Gastroesophageal sphincter (tissue), 4 donors: ENCODE measurements around the gene SOX8. TPM values are rescaled to one million over a fixed set of nuclear protein-coding genes. Genes with fewer than 3 reads are reported as not detected.

Experiments used
- ATAC-seq: fragments of 150-250 bp; one replicate; pipeline ENCODE4 v1.9.1; 2016; ENCODE audit warnings: mild to moderate bottlenecking, moderate library complexity
- H3K27ac ChIP-seq, 4 donors: fragments of 200-600 bp; sonication (generic) in 3 of 4; 1 replicate in 3 of 4; 2 replicates in 1 of 4; pipeline ENCODE4 v1.5.1; 2016 to 2019
- H3K27me3 ChIP-seq: fragments of 200-600 bp; sonication (generic); one replicate; pipeline ENCODE4 v1.5.1; 2019
- H3K36me3 ChIP-seq, 2 donors: fragments of 200-600 bp; sonication (generic); one replicate each; pipeline ENCODE4 v1.5.1; 2019; ENCODE audit warnings: control low read depth in 1 of 2
- H3K4me1 ChIP-seq, 3 donors: fragments of 200-600 bp; sonication (generic); 1 replicate in 2 of 3; 2 replicates in 1 of 3; pipeline ENCODE4 v1.5.1; 2016 to 2019; ENCODE audit warnings: control low read depth in 2 of 3
- H3K4me3 ChIP-seq, 2 donors: fragments of 200-600 bp; sonication (generic); one replicate each; pipeline ENCODE4 v1.5.1; 2019; ENCODE audit warnings: mild to moderate bottlenecking in 1 of 2, moderate library complexity in 1 of 2
- H3K9me3 ChIP-seq, 3 donors: fragments of 200-600 bp; sonication (generic); one replicate each; pipeline ENCODE4 v1.5.1; 2017 to 2019; ENCODE audit warnings: control low read depth in 2 of 3
- CTCF ChIP-seq, 4 experiments: fragments of 200-600 bp in 2 of 4; fragments of 450-650 bp in 2 of 4; sonication (generic) in 1 of 4; IDR thresholded peaks; one replicate each; pipeline ENCODE4 v1.5.1; 2017 to 2019; ENCODE audit warnings: antibody characterized with exemption in 4 of 4, mild to moderate bottlenecking in 2 of 4, moderate library complexity in 2 of 4
- EP300 ChIP-seq: sonication (generic); formaldehyde crosslinking; IDR thresholded peaks from one replicate; pipeline ENCODE4 v1.6.1; 2017; ENCODE audit warnings: antibody characterized with exemption, mild to moderate bottlenecking
- POLR2A ChIP-seq, 2 donors: fragments of 450-650 bp; IDR thresholded peaks; one replicate each; pipeline ENCODE4 v1.6.1; 2017; ENCODE audit warnings: antibody characterized with exemption in 2 of 2, mild to moderate bottlenecking in 2 of 2, moderate library complexity in 1 of 2
- POLR2AphosphoS5 ChIP-seq: sonication (generic); formaldehyde crosslinking; IDR thresholded peaks from one replicate; pipeline ENCODE4 v1.6.1; 2017; ENCODE audit warnings: antibody characterized with exemption
- WGBS, 2 donors: methylation state at CpG; one replicate each; pipeline ENCODE4 v1.1.5; 2018; ENCODE audit warnings: low coverage in 1 of 2; 5-methylcytosine and 5-hydroxymethylcytosine counted together
- total RNA-seq, 4 donors: library from RNA; depleted of rRNA; stranded (reverse); fragments of >200 nt; gene quantifications; one replicate each; pipeline ENCODE4 v1.1.0, GENCODE V29; 2016

SOX8 gene
- total RNA-seq, 4 donors from 2014 or later = 2.0 to 4.5 (median 3.6) TPM

- H3K36me3 ChIP-seq = peaks cover 0 to 82% of the 10 kb centered on the region in 2 donors
- no peak for TF ChIP-seq POLR2AphosphoS5
- TF ChIP-seq CTCF (IDR thresholded peaks at IDR 0.05) = no peak
- no peak for TF ChIP-seq POLR2A (IDR thresholded peaks at IDR 0.05)
- H3K4me1 ChIP-seq = no peaks in the 10 kb centered on the region
- H3K27me3 ChIP-seq = no peaks in the 10 kb centered on the region
- no peak overlapping the region for H3K27ac ChIP-seq
- WGBS, 2 donors = 95% methylated on average over 6 of the region's 8 CpGs; no CpG with 5 or more reads in 1 of the 2 donors
- H3K4me3 ChIP-seq = no peak overlapping the region
- peaks cover 0 to 5% (median 0%) of the 10 kb centered on the region in 3 donors for H3K9me3 ChIP-seq
- no peak for ATAC-seq
Measured at GRCh38 chr16:937311-937710, 44.3 kb upstream of the SOX8 start.

- Histone ChIP-seq H3K4me1 (no peaks in the 10 kb centered on the region), H3K9me3 (peaks cover 0 to 9% (median 0%) of the 10 kb centered on the region in 3 donors), H3K27ac (no peak overlapping the region), H3K27me3 (no peaks in the 10 kb centered on the region), H3K36me3 (peaks cover 0 to 78% of the 10 kb centered on the region in 2 donors), H3K4me3 (no peak overlapping the region)
- no peak for ATAC-seq
- WGBS, 2 donors = 75 to 100% methylated on average over 4 to 5 of the region's 6 CpGs
- TF ChIP-seq POLR2A (IDR thresholded peaks at IDR 0.05) = no peak
- TF ChIP-seq EP300 = no peak
- TF ChIP-seq CTCF (IDR thresholded peaks at IDR 0.05) = no peak
- TF ChIP-seq POLR2AphosphoS5 = no peak
Measured at GRCh38 chr16:937723-938122, 43.8 kb upstream of the SOX8 start.

- WGBS, 2 donors = 68 to 90% methylated on average over 3 to 8 of the region's 18 CpGs
- Histone ChIP-seq H3K4me3 (no peak overlapping the region), H3K9me3 (peaks cover 0 to 11% (median 0%) of the 10 kb centered on the region in 3 donors), H3K36me3 (peaks cover 0 to 74% of the 10 kb centered on the region in 2 donors), H3K27me3 (no peaks in the 10 kb centered on the region), H3K27ac (no peak overlapping the region), H3K4me1 (no peaks in the 10 kb centered on the region)
- TF ChIP-seq EP300 (no peak), CTCF (IDR thresholded peaks at IDR 0.05) (no peak), POLR2AphosphoS5 (no peak), POLR2A (IDR thresholded peaks at IDR 0.05) (no peak)
- ATAC-seq = no peak
Measured at GRCh38 chr16:938136-938535, 43.4 kb upstream of the SOX8 start.

GRCh38 chr16:938752-939151 is 42.8 kb upstream of the SOX8 start:
- no peaks in the 10 kb centered on the region for H3K4me1 ChIP-seq
- H3K27me3 ChIP-seq = no peaks in the 10 kb centered on the region
- ATAC-seq = no peak
- TF ChIP-seq POLR2A (IDR thresholded peaks at IDR 0.05) (no peak), EP300 (no peak), POLR2AphosphoS5 (no peak), CTCF (IDR thresholded peaks at IDR 0.05) (no peak)
- WGBS, 2 donors = 73 to 95% methylated on average over 7 to 9 of the region's 9 CpGs
- peaks cover 0 to 69% of the 10 kb centered on the region in 2 donors for H3K36me3 ChIP-seq
- H3K9me3 ChIP-seq = peaks cover 0 to 11% (median 0%) of the 10 kb centered on the region in 3 donors
- H3K27ac ChIP-seq = no peak overlapping the region
- H3K4me3 ChIP-seq = no peak overlapping the region

- Histone ChIP-seq H3K4me3 (no peak overlapping the region), H3K9me3 (peaks cover 0 to 11% (median 0%) of the 10 kb centered on the region in 3 donors), H3K27ac (no peak overlapping the region), H3K27me3 (no peaks in the 10 kb centered on the region), H3K4me1 (no peaks in the 10 kb centered on the region), H3K36me3 (peaks cover 0 to 69% of the 10 kb centered on the region in 2 donors)
- 92% methylated on average over 4 of the region's 27 CpGs; no CpG with 5 or more reads in 1 of the 2 donors for WGBS, 2 donors
- ATAC-seq = no peak
- TF ChIP-seq POLR2A (IDR thresholded peaks at IDR 0.05) = no peak
- no peak for TF ChIP-seq POLR2AphosphoS5
- TF ChIP-seq EP300 = no peak
- TF ChIP-seq CTCF (IDR thresholded peaks at IDR 0.05) = no peak
Measured at GRCh38 chr16:939311-939710, 42.3 kb upstream of the SOX8 start.
